CD4-positive, alpha-beta memory T cell (primary cell): ENCODE results near the gene PHLDA3. TPM values are rescaled to one million over a fixed set of nuclear protein-coding genes. Genes with fewer than 3 reads are reported as not detected.

Experiments
- CTCF ChIA-PET: fragments of 350-600 bp; sonication (Branson Sonifier 250); formaldehyde crosslinking; loops from one replicate; lab custom pipeline; 2021; ENCODE audit warnings: inconsistent platforms; ENCODE audit not compliant: partially characterized antibody; lab: Charles Lee
- POLR2A ChIA-PET: fragments of 350-600 bp; sonication (Branson Sonifier 250); formaldehyde crosslinking; loops from one replicate; lab custom pipeline; 2021; ENCODE audit not compliant: partially characterized antibody; lab: Charles Lee
- DNase-seq, 5 donors: peaks; one replicate each; pipeline versions ENCODE4 v3.0.0 to v3.0.0-alpha.2; 2020 to 2022; ENCODE audit warnings: mixed read lengths in 1 of 5
- H3K27ac ChIP-seq: one replicate; pipeline ENCODE4 v1.7.0; 2013; ENCODE audit warnings: low read depth, low read length
- H3K27me3 ChIP-seq: 2 replicates; pipeline ENCODE4 v1.7.0; 2013; ENCODE audit warnings: mild to moderate bottlenecking, low read length, moderate library complexity; ENCODE audit not compliant: insufficient read depth
- H3K36me3 ChIP-seq: 2 replicates; pipeline ENCODE4 v1.7.0; 2013; ENCODE audit warnings: mild to moderate bottlenecking, low read length, moderate library complexity; ENCODE audit not compliant: insufficient read depth
- H3K4me1 ChIP-seq: 2 replicates; pipeline ENCODE4 v1.7.0; 2013; ENCODE audit warnings: mild to moderate bottlenecking, low read length, moderate library complexity; ENCODE audit not compliant: insufficient read depth
- H3K4me3 ChIP-seq, 2 donors: one replicate each; pipeline ENCODE4 v1.7.0; 2013; ENCODE audit warnings: low read length in 2 of 2, mild to moderate bottlenecking in 1 of 2
- H3K9me3 ChIP-seq, 2 donors: one replicate each; pipeline ENCODE4 v1.7.0; 2013; ENCODE audit warnings: low read length in 2 of 2, control low read depth in 1 of 2; ENCODE audit not compliant: control insufficient read depth in 1 of 2
- H3K27ac Mint-ChIP-seq, 7 donors: one replicate each; pipeline ENCODE4 v1.8.0; 2020 to 2021; ENCODE audit warnings: mixed read lengths in 7 of 7, mild to moderate bottlenecking in 6 of 7, inconsistent platforms in 3 of 7, moderate library complexity in 3 of 7
- H3K27me3 Mint-ChIP-seq, 2 donors: one replicate each; pipeline ENCODE4 v1.8.0; 2020 to 2021; ENCODE audit warnings: mixed read lengths in 2 of 2
- H3K36me3 Mint-ChIP-seq, 2 donors: one replicate each; pipeline ENCODE4 v1.8.0; 2020 to 2021; ENCODE audit warnings: mixed read lengths in 2 of 2, inconsistent platforms in 1 of 2, mild to moderate bottlenecking in 1 of 2
- H3K4me1 Mint-ChIP-seq, 4 donors: one replicate each; pipeline ENCODE4 v1.8.0; 2020 to 2021; ENCODE audit warnings: mixed read lengths in 4 of 4, mild to moderate bottlenecking in 1 of 4
- H3K4me3 Mint-ChIP-seq, 8 donors: one replicate each; pipeline ENCODE4 v1.8.0; 2020 to 2021; ENCODE audit warnings: mixed read lengths in 8 of 8, mild to moderate bottlenecking in 7 of 8, moderate library complexity in 6 of 8, inconsistent platforms in 3 of 8
- H3K9me3 Mint-ChIP-seq, 8 donors: one replicate each; pipeline ENCODE4 v1.8.0; 2020 to 2021; ENCODE audit warnings: mixed read lengths in 8 of 8, mild to moderate bottlenecking in 5 of 8, inconsistent platforms in 3 of 8, moderate library complexity in 1 of 8
- intact Hi-C: fragments of 100-400 bp; cut with micrococcal nuclease; formaldehyde crosslinking; loops from one replicate; pipeline ENCODE4 v1.15.1; 2023
- polyA plus RNA-seq, 2 donors: library from polyadenylated mRNA; unstranded; fragments of 300-500 nt; fragmentation: Illumina TruSeq; gene quantifications; one replicate each; pipeline ENCODE4 v1.2.3, GENCODE V29; 2021
- total RNA-seq, 2 experiments: library from RNA; stranded (reverse); gene quantifications; one replicate each; pipeline ENCODE4 v1.2.3, GENCODE V29; 2021

Gene PHLDA3
- total and polyA plus RNA-seq, 4 experiments from 2014 or later, result 0.30 to 7.8 (median 4.0) TPM

- no peak for DNase-seq
- no peaks in the 10 kb centered on the region for H3K9me3 ChIP-seq
- POLR2A ChIA-PET, result no interaction called here
- Mint-ChIP-seq H3K4me1 (peaks cover 32 to 50% (median 39%) of the 10 kb centered on the region in 4 donors), H3K36me3 (peaks cover 0 to 2% of the 10 kb centered on the region in 2 donors), H3K9me3 (no peaks in the 10 kb centered on the region), H3K4me3 (no peak overlapping the region), H3K27ac (peak overlapping the region in 2 of 7 donors; percentile 8 to 27), H3K27me3 (no peaks in the 10 kb centered on the region)
- intact Hi-C loops, result no loop called here
- no peak overlapping the region for H3K4me3 ChIP-seq
- H3K4me1 ChIP-seq, result peaks cover 31% of the 10 kb centered on the region
- H3K27me3 ChIP-seq, result no peaks in the 10 kb centered on the region
- H3K27ac ChIP-seq, result no peak overlapping the region
- no peaks in the 10 kb centered on the region for H3K36me3 ChIP-seq
- CTCF ChIA-PET, result interaction anchor here (5.8 to 24.2 kb wide), 2 partner anchors 7 to 23 kb away, joined by 110 to 714 read pairs; no protein-coding TSS in a partner anchor
These were observed 39.8 kb upstream of the PHLDA3 start for GRCh38 chr1:201508809-201509208.

GRCh38 chr1:201507360-201507675 is 38.3 kb upstream of the PHLDA3 start:
- H3K27me3 ChIP-seq, result no peaks in the 10 kb centered on the region
- peak overlapping the region; percentile 70 for H3K27ac ChIP-seq
- H3K4me3 ChIP-seq, result peak overlapping the region in 1 of 2 donors; percentile 83
- DNase-seq, result no peak
- Mint-ChIP-seq H3K4me1 (peaks cover 34 to 52% (median 43%) of the 10 kb centered on the region in 4 donors), H3K27ac (peak overlapping the region; percentile 82 to 95 (median 93)), H3K4me3 (peak overlapping the region; percentile 85 to 94 (median 88)), H3K9me3 (no peaks in the 10 kb centered on the region), H3K27me3 (no peaks in the 10 kb centered on the region), H3K36me3 (peaks cover 0 to 2% of the 10 kb centered on the region in 2 donors)
- no peaks in the 10 kb centered on the region for H3K9me3 ChIP-seq
- intact Hi-C loops, result loop anchor here (1.0 kb wide), 1 partner anchor 25 kb away; no protein-coding TSS in a partner anchor
- no peaks in the 10 kb centered on the region for H3K36me3 ChIP-seq
- H3K4me1 ChIP-seq, result peaks cover 37% of the 10 kb centered on the region
- ChIA-PET POLR2A (interaction anchor here (0.6 to 5.0 kb wide), 5 partner anchors 9 to 1278 kb away, joined by 4 to 40 read pairs (median 5); no protein-coding TSS in a partner anchor), CTCF (interaction anchor here (0.8 to 24.2 kb wide), 2 partner anchors 21 to 59 kb away, joined by 3 to 714 read pairs; no protein-coding TSS in a partner anchor)

- no peaks in the 10 kb centered on the region for H3K36me3 ChIP-seq
- no peaks in the 10 kb centered on the region for H3K9me3 ChIP-seq
- H3K4me3 ChIP-seq, result peak within 1 kb of the TSS; percentile 8 to 83
- CTCF ChIA-PET, result interaction anchor here (0.8 to 24.2 kb wide), 3 partner anchors 20 to 59 kb away, joined by 3 to 714 read pairs (median 3); no protein-coding TSS in a partner anchor
- peaks cover 35 to 54% (median 44%) of the 10 kb centered on the region in 4 donors for H3K4me1 Mint-ChIP-seq
- H3K27ac Mint-ChIP-seq, result peak within 1 kb of the TSS; percentile 85 to 96 (median 95)
- POLR2A ChIA-PET, result interaction anchor here (0.6 to 5.0 kb wide), 5 partner anchors 8 to 1279 kb away, joined by 4 to 40 read pairs (median 5); no protein-coding TSS in a partner anchor
- H3K36me3 Mint-ChIP-seq, result peaks cover 0 to 2% of the 10 kb centered on the region in 2 donors
- peaks cover 37% of the 10 kb centered on the region for H3K4me1 ChIP-seq
- peak within 1 kb of the TSS; percentile 70 for H3K27ac ChIP-seq
- DNase-seq, result peak; percentile 80 to 85 (median 83)
- peak within 1 kb of the TSS; percentile 91 to 94 (median 92) for H3K4me3 Mint-ChIP-seq
- intact Hi-C loops, result loop anchor here (1.0 kb wide), 1 partner anchor 24 kb away; no protein-coding TSS in a partner anchor
- no peaks in the 10 kb centered on the region for H3K27me3 Mint-ChIP-seq
- H3K27me3 ChIP-seq, result no peaks in the 10 kb centered on the region
- no peaks in the 10 kb centered on the region for H3K9me3 Mint-ChIP-seq
These were observed 37.8 kb upstream of the PHLDA3 start, which contains the start of gene CSRP1 for GRCh38 chr1:201506557-201507359. Gene CSRP1, minus strand, starts transcription at chr1:201507123. Its CDS starts 10,820 bp downstream, at chr1:201496303.

- ChIA-PET POLR2A (interaction anchor here (0.8 to 5.0 kb wide), 2 partner anchors 25 to 37 kb away, joined by 3 to 40 read pairs; partner anchors contain the start of gene PHLDA3), CTCF (interaction anchor here (1.0 to 24.2 kb wide), 2 partner anchors 20 to 58 kb away, joined by 3 to 714 read pairs; no protein-coding TSS in a partner anchor)
- no peaks in the 10 kb centered on the region for H3K27me3 ChIP-seq
- Mint-ChIP-seq H3K4me3 (peak overlapping the region; percentile 91 to 94 (median 92)), H3K4me1 (peaks cover 35 to 55% (median 44%) of the 10 kb centered on the region in 4 donors), H3K9me3 (no peaks in the 10 kb centered on the region), H3K27ac (peak overlapping the region; percentile 85 to 96 (median 92)), H3K36me3 (peaks cover 0 to 2% of the 10 kb centered on the region in 2 donors), H3K27me3 (no peaks in the 10 kb centered on the region)
- no peaks in the 10 kb centered on the region for H3K36me3 ChIP-seq
- peak overlapping the region; percentile 8 to 83 for H3K4me3 ChIP-seq
- intact Hi-C loops, result no loop called here
- H3K27ac ChIP-seq, result peak overlapping the region; percentile 70
- H3K9me3 ChIP-seq, result no peaks in the 10 kb centered on the region
- no peak for DNase-seq
- peaks cover 37% of the 10 kb centered on the region for H3K4me1 ChIP-seq
These were observed 37.1 kb upstream of the PHLDA3 start for GRCh38 chr1:201506092-201506491.

- H3K4me1 Mint-ChIP-seq, result peaks cover 35 to 61% (median 44%) of the 10 kb centered on the region in 4 donors
These were observed 36.5 kb upstream of the PHLDA3 start for GRCh38 chr1:201505503-201505890.

GRCh38 chr1:201504799-201505502 is 36.0 kb upstream of the PHLDA3 start:
- no peaks in the 10 kb centered on the region for H3K9me3 Mint-ChIP-seq
- H3K27ac ChIP-seq, result no peak overlapping the region
- H3K9me3 ChIP-seq, result no peaks in the 10 kb centered on the region
- POLR2A ChIA-PET, result interaction anchor here (5.0 kb wide), 1 partner anchor 24 kb away, joined by 40 read pairs; no protein-coding TSS in a partner anchor
- H3K27me3 ChIP-seq, result no peaks in the 10 kb centered on the region
- intact Hi-C loops, result no loop called here
- H3K4me3 Mint-ChIP-seq, result peak overlapping the region; percentile 52 to 92 (median 92)
- no peaks in the 10 kb centered on the region for H3K27me3 Mint-ChIP-seq
- DNase-seq, result no peak
- H3K36me3 ChIP-seq, result no peaks in the 10 kb centered on the region
- H3K27ac Mint-ChIP-seq, result peak overlapping the region; percentile 2 to 92 (median 78)
- H3K4me1 Mint-ChIP-seq, result peaks cover 34 to 58% (median 45%) of the 10 kb centered on the region in 4 donors
- CTCF ChIA-PET, result interaction anchor here (7.1 to 24.2 kb wide), 2 partner anchors 7 to 19 kb away, joined by 110 to 714 read pairs; no protein-coding TSS in a partner anchor
- peaks cover 37% of the 10 kb centered on the region for H3K4me1 ChIP-seq
- H3K4me3 ChIP-seq, result no peak overlapping the region
- peaks cover 0 to 2% of the 10 kb centered on the region in 2 donors for H3K36me3 Mint-ChIP-seq

More at GRCh38 chr1:201505503-201505890, 36.5 kb upstream of the PHLDA3 start:
- ChIA-PET POLR2A (interaction anchor here (0.8 to 5.0 kb wide), 2 partner anchors 24 to 37 kb away, joined by 3 to 40 read pairs; partner anchors contain the start of gene PHLDA3), CTCF (interaction anchor here (1.0 to 24.2 kb wide), 2 partner anchors 19 to 58 kb away, joined by 3 to 714 read pairs; no protein-coding TSS in a partner anchor)
- no peaks in the 10 kb centered on the region for H3K9me3 Mint-ChIP-seq
- peak overlapping the region in 6 of 7 donors; percentile 50 to 94 (median 88) for H3K27ac Mint-ChIP-seq
- Histone ChIP-seq H3K27me3 (no peaks in the 10 kb centered on the region), H3K36me3 (no peaks in the 10 kb centered on the region), H3K27ac (no peak overlapping the region), H3K4me3 (no peak overlapping the region), H3K9me3 (no peaks in the 10 kb centered on the region), H3K4me1 (peaks cover 37% of the 10 kb centered on the region)
- H3K4me3 Mint-ChIP-seq, result peak overlapping the region; percentile 91 to 94 (median 92)
- H3K27me3 Mint-ChIP-seq, result no peaks in the 10 kb centered on the region
- DNase-seq, result no peak
- H3K36me3 Mint-ChIP-seq, result peaks cover 0 to 2% of the 10 kb centered on the region in 2 donors
- intact Hi-C loops, result no loop called here
